Ovary (tissue), 9 donors: Measurements from ENCODE around the gene ZBTB7B. TPM values are rescaled to one million over a fixed set of nuclear protein-coding genes. Genes with fewer than 3 reads are reported as not detected.
A peak's percentile ranks its signal among the peaks of the same experiment; 100 is the strongest.

Experiments
- DNase-seq, 5 donors: peaks; one replicate each; pipeline ENCODE4 v3.0.0-alpha.2; 2019 to 2020
- H3K27ac ChIP-seq, 2 donors: fragments of 200-600 bp; one replicate each; pipeline versions ENCODE4 v1.5.1 to v1.8.0; 2019 to 2022
- H3K27me3 ChIP-seq: fragments of 200-600 bp; one replicate; pipeline ENCODE4 v1.8.0; 2022
- H3K36me3 ChIP-seq: fragments of 200-600 bp; sonication (generic); one replicate; pipeline ENCODE4 v1.5.1; 2019
- H3K4me1 ChIP-seq: one replicate; pipeline ENCODE4 v1.8.1; 2013; ENCODE audit warnings: mild to moderate bottlenecking, moderate library complexity; ENCODE audit not compliant: insufficient read depth
- H3K4me3 ChIP-seq: fragments of 200-600 bp; sonication (generic); one replicate; pipeline ENCODE4 v1.5.1; 2017
- H3K9me3 ChIP-seq, 2 donors: fragments of 200-600 bp in 1 of 2; sonication (generic) in 1 of 2; one replicate each; pipeline versions ENCODE4 v1.5.1 to v1.8.1; 2013 to 2019; ENCODE audit warnings: mild to moderate bottlenecking in 1 of 2, moderate library complexity in 1 of 2
- EP300 ChIP-seq: sonication (generic); formaldehyde crosslinking; IDR thresholded peaks from one replicate; pipeline ENCODE4 v1.6.1; 2017; ENCODE audit warnings: antibody characterized with exemption
- POLR2A ChIP-seq: fragments of 450-650 bp; IDR thresholded peaks from one replicate; pipeline ENCODE4 v1.6.1; 2017; ENCODE audit warnings: antibody characterized with exemption, mild to moderate bottlenecking, moderate library complexity
- WGBS, 3 donors: extraction: QIAGEN DNeasy Blood & Tissue Kit in 1 of 3; methylation state at CpG; one replicate each; pipeline versions ENCODE4 v1.1.5 to v1.1.7; 2013 to 2017; 5-methylcytosine and 5-hydroxymethylcytosine counted together
- intact Hi-C, 4 donors: fragments of 100-400 bp; cut with DNase I; formaldehyde crosslinking; loops; one replicate each; pipeline versions ENCODE4 v1.11.0 to v1.15.1; 2022 to 2023
- polyA plus RNA-seq, 2 donors: library from polyadenylated mRNA; stranded (reverse); fragments of 200-250 nt in 1 of 2; fragments of 350-450 nt in 1 of 2; fragmentation: Illumina TruSeq in 1 of 2; extraction: RNeasy Lipid Tissue Mini Kit (QIAGEN cat#74804) in 1 of 2; gene quantifications; one replicate each; pipeline ENCODE4 v1.2.3, GENCODE V29; 2013 to 2014
- total RNA-seq, 7 donors: library from RNA; depleted of rRNA in 2 of 7; stranded (reverse); fragments of >200 nt in 2 of 7; fragmentation: NEBNext Ultra II Directional in 3 of 7; extraction: Animal tissue kit (Norgen Biotek cat#: 25700) in 3 of 7; gene quantifications; one replicate each; pipeline versions ENCODE4 v1.1.0 to v1.2.4, GENCODE V29; 2016 to 2023
- TF ChIP-seq, protein P1 (sequence below), 3 donors: fragments of 450-650 bp in 2 of 3; fragments of 200-600 bp in 1 of 3; IDR thresholded peaks; one replicate each; pipeline versions ENCODE4 v1.5.1 to v1.8.0; 2016 to 2022; ENCODE audit warnings: antibody characterized with exemption in 3 of 3, mild to moderate bottlenecking in 1 of 3
- donor health status: DM: no; HTN: no; CAD: no; lungs with moderate emphysema.
- donor health status: DM: no; HTN: no; CAD: no.
- donor health status: Bipolar disorder and iron deficiency.
- donor health status: DM: yes; HTN: yes; CAD: no.
- donor health status: DM: no; HTN: no; CAD: no.
- donor health status: DM: yes; HTN: yes; CAD: no.

Gene ZBTB7B
- total and polyA plus RNA-seq, 9 donors = 3.6 to 45.5 (median 28.9) TPM

- no peak for TF ChIP-seq POLR2A
- no peak for TF ChIP-seq EP300
- TF ChIP-seq, protein P1, sequence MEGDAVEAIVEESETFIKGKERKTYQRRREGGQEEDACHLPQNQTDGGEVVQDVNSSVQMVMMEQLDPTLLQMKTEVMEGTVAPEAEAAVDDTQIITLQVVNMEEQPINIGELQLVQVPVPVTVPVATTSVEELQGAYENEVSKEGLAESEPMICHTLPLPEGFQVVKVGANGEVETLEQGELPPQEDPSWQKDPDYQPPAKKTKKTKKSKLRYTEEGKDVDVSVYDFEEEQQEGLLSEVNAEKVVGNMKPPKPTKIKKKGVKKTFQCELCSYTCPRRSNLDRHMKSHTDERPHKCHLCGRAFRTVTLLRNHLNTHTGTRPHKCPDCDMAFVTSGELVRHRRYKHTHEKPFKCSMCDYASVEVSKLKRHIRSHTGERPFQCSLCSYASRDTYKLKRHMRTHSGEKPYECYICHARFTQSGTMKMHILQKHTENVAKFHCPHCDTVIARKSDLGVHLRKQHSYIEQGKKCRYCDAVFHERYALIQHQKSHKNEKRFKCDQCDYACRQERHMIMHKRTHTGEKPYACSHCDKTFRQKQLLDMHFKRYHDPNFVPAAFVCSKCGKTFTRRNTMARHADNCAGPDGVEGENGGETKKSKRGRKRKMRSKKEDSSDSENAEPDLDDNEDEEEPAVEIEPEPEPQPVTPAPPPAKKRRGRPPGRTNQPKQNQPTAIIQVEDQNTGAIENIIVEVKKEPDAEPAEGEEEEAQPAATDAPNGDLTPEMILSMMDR (IDR thresholded peaks at IDR 0.05) = no peak
- WGBS, 3 donors = 0 to 20% (median 16%) methylated on average over 2 to 9 of the region's 9 CpGs
Measured at GRCh38 chr1:155012026-155012546, 9.5 kb downstream of the ZBTB7B start.

DNA sequence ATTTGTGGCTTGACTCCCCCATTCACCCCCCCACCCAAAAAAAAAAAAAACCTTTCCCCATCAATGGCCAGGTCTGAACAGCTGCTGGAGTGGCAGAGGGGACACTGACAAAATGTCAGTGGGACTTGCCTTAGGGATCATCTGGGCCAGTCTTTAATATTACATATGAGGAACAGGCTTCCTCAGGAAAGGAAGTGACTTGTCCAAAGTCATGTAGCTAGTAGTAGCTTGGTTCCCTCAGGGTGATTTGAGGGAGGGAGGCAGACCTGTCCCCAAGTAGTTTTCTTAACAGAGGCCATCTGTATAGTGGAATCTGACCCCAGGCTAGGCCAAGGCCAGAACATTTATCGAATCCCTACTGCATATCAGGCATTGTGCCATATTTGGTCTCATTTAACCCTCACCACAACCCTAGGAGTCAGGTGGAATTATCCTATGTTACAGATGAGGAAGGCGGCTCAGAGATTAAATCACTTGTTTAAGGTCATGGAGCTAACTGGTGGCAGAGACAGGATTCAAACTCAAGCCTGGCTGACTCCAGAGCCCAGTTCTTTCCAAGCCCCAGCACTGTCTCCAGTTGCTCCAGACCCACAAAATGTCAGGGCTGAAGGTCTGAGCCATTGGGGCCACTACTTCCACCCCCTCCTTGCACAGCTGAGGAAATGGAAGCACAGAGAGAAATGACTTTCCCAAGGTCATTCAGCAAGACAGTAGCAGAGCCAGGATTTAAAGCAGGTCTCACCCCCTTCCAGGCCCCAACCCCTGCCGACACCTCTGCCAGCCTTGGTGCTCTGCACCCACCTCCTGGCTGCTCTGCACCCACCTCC lies 10.4 kb downstream of the ZBTB7B start:
- peaks cover 16% of the 10 kb centered on the region for H3K4me1 ChIP-seq
- intact Hi-C loops = no loop called here
- no peak overlapping the region for H3K4me3 ChIP-seq
- TF ChIP-seq POLR2A (no peak), EP300 (no peak)
- TF ChIP-seq, protein P1 (IDR thresholded peaks at IDR 0.05) = no peak
- H3K36me3 ChIP-seq = no peaks in the 10 kb centered on the region
- WGBS, 3 donors = 63 to 79% (median 73%) methylated on average over 3 of the region's 3 CpGs
- H3K27me3 ChIP-seq = no peaks in the 10 kb centered on the region
- no peak for DNase-seq
- H3K27ac ChIP-seq = peak overlapping the region in 1 of 2 donors; percentile 57
- H3K9me3 ChIP-seq = no peaks in the 10 kb centered on the region

More at GRCh38 chr1:155012026-155012546, 9.5 kb downstream of the ZBTB7B start:
- intact Hi-C loops = no loop called here
- Histone ChIP-seq H3K9me3 (no peaks in the 10 kb centered on the region), H3K27ac (peak overlapping the region; percentile 57 to 62), H3K4me1 (peaks cover 12% of the 10 kb centered on the region), H3K36me3 (no peaks in the 10 kb centered on the region), H3K27me3 (no peaks in the 10 kb centered on the region), H3K4me3 (no peak overlapping the region)
- DNase-seq = peak; percentile 82 to 88 (median 84)

DNA sequence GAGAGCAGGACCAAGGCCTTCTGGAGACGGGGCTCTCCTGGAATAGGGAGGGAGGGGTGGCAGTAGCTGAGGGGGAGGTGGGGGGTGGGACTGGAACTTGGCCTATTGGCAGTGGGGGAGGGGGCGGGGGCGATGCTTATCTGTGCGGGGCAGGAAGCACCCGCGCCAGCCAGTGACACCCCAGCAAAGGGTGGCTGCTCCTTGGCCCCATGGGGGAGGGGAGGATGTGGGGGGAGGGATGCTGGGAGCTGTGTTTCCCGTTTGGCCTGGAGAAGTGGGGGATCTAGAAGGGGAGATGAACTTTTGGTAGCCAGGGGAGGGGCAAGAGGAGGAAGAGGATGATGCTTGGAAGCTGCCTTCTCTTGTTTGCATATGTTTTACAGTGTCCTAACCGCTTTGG lies 11.0 kb downstream of the ZBTB7B start:
- TF ChIP-seq POLR2A = no peak
- TF ChIP-seq EP300 = no peak
- TF ChIP-seq, protein P1 (IDR thresholded peaks at IDR 0.05) = no peak
- H3K36me3 ChIP-seq = no peaks in the 10 kb centered on the region
- 43 to 55% (median 45%) methylated on average over 7 to 8 of the region's 8 CpGs for WGBS, 3 donors
- no peak overlapping the region for H3K4me3 ChIP-seq
- no peaks in the 10 kb centered on the region for H3K9me3 ChIP-seq
- H3K27me3 ChIP-seq = no peaks in the 10 kb centered on the region
- intact Hi-C loops = no loop called here
- peaks cover 16% of the 10 kb centered on the region for H3K4me1 ChIP-seq
- DNase-seq = peak in 1 of 5 donors; percentile 33
- no peak overlapping the region for H3K27ac ChIP-seq

DNA sequence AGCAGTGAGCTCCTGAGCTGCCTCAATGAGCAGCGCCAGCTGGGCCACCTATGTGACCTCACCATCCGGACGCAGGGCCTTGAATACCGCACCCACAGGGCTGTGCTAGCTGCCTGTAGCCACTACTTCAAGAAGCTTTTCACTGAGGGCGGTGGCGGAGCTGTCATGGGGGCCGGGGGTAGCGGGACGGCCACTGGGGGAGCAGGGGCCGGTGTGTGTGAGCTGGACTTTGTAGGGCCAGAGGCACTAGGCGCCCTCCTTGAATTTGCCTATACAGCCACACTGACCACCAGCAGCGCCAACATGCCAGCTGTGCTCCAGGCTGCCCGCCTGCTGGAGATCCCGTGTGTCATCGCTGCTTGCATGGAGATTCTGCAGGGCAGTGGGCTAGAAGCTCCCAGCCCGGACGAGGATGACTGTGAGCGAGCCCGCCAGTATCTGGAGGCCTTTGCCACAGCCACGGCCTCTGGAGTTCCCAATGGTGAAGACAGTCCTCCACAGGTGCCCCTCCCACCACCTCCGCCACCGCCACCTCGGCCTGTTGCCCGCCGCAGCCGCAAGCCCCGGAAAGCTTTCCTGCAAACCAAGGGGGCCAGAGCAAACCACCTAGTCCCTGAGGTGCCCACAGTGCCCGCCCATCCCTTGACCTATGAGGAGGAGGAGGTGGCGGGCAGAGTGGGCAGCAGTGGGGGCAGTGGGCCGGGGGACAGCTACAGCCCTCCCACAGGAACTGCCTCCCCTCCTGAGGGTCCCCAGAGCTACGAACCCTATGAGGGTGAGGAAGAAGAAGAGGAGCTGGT lies 12.3 kb downstream of the ZBTB7B start:
- no peaks in the 10 kb centered on the region for H3K36me3 ChIP-seq
- TF ChIP-seq EP300 = no peak
- no peak for TF ChIP-seq POLR2A
- TF ChIP-seq, protein P1 (IDR thresholded peaks at IDR 0.05) = no peak
- H3K9me3 ChIP-seq = no peaks in the 10 kb centered on the region
- H3K4me3 ChIP-seq = no peak overlapping the region
- WGBS, 3 donors = 86 to 89% (median 88%) methylated on average over 31 of the region's 31 CpGs
- no peaks in the 10 kb centered on the region for H3K27me3 ChIP-seq
- DNase-seq = peak in 2 of 5 donors; percentile 34 to 41
- no peak overlapping the region for H3K27ac ChIP-seq
- intact Hi-C loops = loop anchor here in 1 of 4 donors (5.0 kb wide), 1 partner anchor 37 kb away; the partner anchor contains the start of gene ADAM15
- peaks cover 16% of the 10 kb centered on the region for H3K4me1 ChIP-seq
